ENCODE data around the gene ITPKC. TPM values are rescaled to one million over a fixed set of nuclear protein-coding genes. Genes with fewer than 3 reads are reported as not detected.

Gene ITPKC
- total and polyA plus RNA-seq, 9 of the 15 experiments (the other 6 are each of a cell fraction or from before 2014, with no cell fraction given) = 0.08 to 9.3 (median 5.8) TPM

GRCh38 chr19:40681039-40681438 lies 35.9 kb upstream of the ITPKC start:
- no peak for ATAC-seq
- Histone ChIP-seq H3K27ac (ENCODE audit: extremely low read depth, low read depth, low read length) (no peak overlapping the region), H3K9me3 (replicated peaks; ENCODE audit: control insufficient read depth, insufficient read depth, low read depth, low read length) (no peaks in the 10 kb centered on the region), H3K9ac (ENCODE audit: insufficient read depth in 1 of 2, low read depth in 2 of 2, low read length in 2 of 2) (peak overlapping the region in 1 of 2 experiments; percentile 20; a peak in 1 of 4 replicates), H3K9me1 (ENCODE audit: control insufficient read depth, insufficient read depth, low read length) (no peaks in the 10 kb centered on the region), H3K79me2 (ENCODE audit: control insufficient read depth, insufficient read depth, low read length) (no peaks in the 10 kb centered on the region), H3K36me3 (ENCODE audit: control insufficient read depth, insufficient read depth, low read length) (peaks cover 73% of the 10 kb centered on the region; the same call in 2 of the 3 replicates), H3K4me1 (replicated peaks in 1 of 2; ENCODE audit: control insufficient read depth in 2 of 2, insufficient read depth in 2 of 2, low read length in 2 of 2) (peaks cover 0 to 7% of the 10 kb centered on the region in 2 experiments; a peak in 3 of 5 replicates), H3K4me2 (ENCODE audit: insufficient read depth, low read length) (no peak overlapping the region), H2AFZ (ENCODE audit: low read depth, low read length) (no peak overlapping the region), H3K27me3 (ENCODE audit: control insufficient read depth in 2 of 2, insufficient read depth in 2 of 2, low read length in 2 of 2) (no peaks in the 10 kb centered on the region), H4K20me1 (replicated peaks; ENCODE audit: control insufficient read depth, insufficient read depth, low read length) (no peaks in the 10 kb centered on the region), H3K4me3 (no peak overlapping the region)
- POLR2A ChIA-PET = interaction anchor here (0.7 kb wide), 1 partner anchor 1145 kb away, joined by 3 read pairs; no protein-coding TSS in a partner anchor
- intact Hi-C loops (cut with micrococcal nuclease) (no loop called here), in situ Hi-C loops (cut with MboI) (no loop called here)
- no peak for FAIRE-seq
- TF ChIP-seq FOXM1 (IDR thresholded peaks at IDR 0.05; ENCODE audit: low read depth) (no peak), FOXM1 (CRISPR knock-in tag; IDR thresholded peaks at IDR 0.05; ENCODE audit: low read depth) (no peak), ETS2 (tag; IDR thresholded peaks at IDR 0.05; ENCODE audit: borderline replicate concordance, poor library complexity, severe bottlenecking) (no peak), DDX20 (tag; IDR thresholded peaks at IDR 0.05; ENCODE audit: low read depth) (no peak), L3MBTL2 (IDR thresholded peaks at IDR 0.05) (no peak), HDAC2 (IDR thresholded peaks at IDR 0.05) (no peak), THRA (IDR thresholded peaks at IDR 0.05) (no peak), KAT2B (IDR thresholded peaks at IDR 0.05; ENCODE audit: low read depth, low read length) (no peak)
- CTCF ChIA-PET (ENCODE audit: low intra/inter-chr PET ratio) = no interaction called here
- 91% methylated on average over 4 of the region's 4 CpGs for WGBS (ENCODE audit: insufficient coverage, low coverage, missing lambda C conversion rate)
- no peak for DNase-seq (ENCODE audit: extremely low read depth in 1 of 4, low spot score in 3 of 4)
- BruUV-seq (replicated peaks) = no TSS peak
